ENCODE measurements around the gene CHRNA4. TPM values are rescaled to one million over a fixed set of nuclear protein-coding genes. Genes with fewer than 3 reads are reported as not detected.

CHRNA4 gene
- total RNA-seq, 1 donor from 2014 or later = 0.38 TPM

DNA sequence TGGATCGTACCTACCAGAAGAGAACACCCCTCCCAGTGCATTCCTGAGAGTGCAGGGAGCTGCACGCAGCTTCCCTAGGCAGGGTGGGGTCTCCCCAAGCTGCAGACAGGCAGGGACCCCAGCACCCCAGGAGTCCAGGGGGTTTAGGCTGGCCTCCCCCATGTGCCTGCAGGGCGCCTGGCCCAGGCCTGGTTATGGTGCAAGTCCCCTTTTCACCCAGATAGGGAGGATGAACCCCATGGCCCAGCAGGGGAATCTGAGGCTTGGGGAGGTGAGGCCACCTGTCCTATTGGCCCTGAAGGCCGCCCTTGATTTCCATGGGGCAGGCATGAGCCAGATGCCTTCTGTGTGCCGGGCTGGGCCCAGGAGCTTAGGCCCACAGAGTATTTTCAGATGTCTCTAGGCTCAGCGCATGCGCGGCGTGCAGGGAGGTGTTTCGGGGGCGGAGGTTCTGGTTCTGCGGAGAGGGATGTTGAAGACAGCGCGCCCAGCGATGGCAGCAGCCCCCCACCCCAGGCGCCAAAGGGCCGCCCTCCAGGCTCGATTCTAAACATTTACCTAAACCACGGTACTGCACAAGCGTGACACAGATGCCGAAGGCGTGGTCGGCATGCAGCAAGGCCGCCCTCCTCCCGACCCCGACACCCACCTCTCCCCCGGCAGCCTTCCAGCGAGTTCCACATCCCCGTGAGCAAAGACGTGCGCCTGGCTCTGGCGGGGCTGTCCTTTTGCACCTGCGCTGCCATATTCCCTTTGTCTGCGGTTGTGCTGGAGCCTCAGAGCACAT, 38.8 kb downstream of the CHRNA4 start:
- H3K9me3 ChIP-seq (replicated peaks) = peaks cover 6% of the 10 kb centered on the region
- TF ChIP-seq, protein P1, sequence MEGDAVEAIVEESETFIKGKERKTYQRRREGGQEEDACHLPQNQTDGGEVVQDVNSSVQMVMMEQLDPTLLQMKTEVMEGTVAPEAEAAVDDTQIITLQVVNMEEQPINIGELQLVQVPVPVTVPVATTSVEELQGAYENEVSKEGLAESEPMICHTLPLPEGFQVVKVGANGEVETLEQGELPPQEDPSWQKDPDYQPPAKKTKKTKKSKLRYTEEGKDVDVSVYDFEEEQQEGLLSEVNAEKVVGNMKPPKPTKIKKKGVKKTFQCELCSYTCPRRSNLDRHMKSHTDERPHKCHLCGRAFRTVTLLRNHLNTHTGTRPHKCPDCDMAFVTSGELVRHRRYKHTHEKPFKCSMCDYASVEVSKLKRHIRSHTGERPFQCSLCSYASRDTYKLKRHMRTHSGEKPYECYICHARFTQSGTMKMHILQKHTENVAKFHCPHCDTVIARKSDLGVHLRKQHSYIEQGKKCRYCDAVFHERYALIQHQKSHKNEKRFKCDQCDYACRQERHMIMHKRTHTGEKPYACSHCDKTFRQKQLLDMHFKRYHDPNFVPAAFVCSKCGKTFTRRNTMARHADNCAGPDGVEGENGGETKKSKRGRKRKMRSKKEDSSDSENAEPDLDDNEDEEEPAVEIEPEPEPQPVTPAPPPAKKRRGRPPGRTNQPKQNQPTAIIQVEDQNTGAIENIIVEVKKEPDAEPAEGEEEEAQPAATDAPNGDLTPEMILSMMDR (IDR thresholded peaks at IDR 0.05; ENCODE audit: borderline replicate concordance) = no peak
- no peaks in the 10 kb centered on the region for H3K36me3 ChIP-seq
- no peak overlapping the region for H3K27ac ChIP-seq (replicated peaks)
- peaks cover 8% of the 10 kb centered on the region for H3K4me1 ChIP-seq
- no peak for DNase-seq
- intact Hi-C loops (cut with micrococcal nuclease) = no loop called here
- peaks cover 67% of the 10 kb centered on the region for H3K27me3 ChIP-seq (ENCODE audit: low read depth)
- H3K4me3 ChIP-seq = no peak overlapping the region

DNA sequence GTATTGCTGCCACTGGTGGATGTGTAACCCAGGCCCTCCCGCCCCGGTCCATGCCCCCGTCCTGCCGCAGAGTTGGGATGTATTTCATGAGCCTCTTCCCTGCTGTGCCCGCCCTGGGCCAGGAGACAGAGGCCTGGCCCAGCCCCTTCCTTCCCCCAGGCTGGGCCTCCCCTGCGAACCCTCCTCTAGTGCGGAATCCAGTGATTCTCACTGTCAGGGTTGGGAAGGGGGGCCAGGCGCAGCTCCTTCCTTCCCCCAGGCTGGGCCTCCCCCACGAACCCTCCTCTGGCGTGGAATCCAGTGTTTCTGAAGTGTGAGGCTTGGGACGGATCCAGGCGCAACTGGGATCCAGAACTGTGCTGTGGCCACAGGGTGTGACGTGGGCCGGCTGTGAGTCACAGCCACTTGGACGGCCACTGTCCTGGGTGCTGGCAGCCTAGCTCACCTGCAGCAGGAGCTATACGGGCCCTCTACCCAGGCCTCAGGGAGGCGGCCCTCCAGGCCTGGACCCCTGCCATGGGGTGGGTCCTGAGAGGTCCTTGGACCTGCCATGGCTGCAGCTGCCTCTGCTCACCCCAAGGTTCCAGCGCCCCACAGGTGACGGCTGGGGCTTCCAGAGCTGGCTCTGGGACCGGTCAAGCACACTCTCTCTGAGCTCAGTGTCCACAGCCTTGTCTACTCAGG, 39.9 kb downstream of the CHRNA4 start:
- intact Hi-C loops (cut with micrococcal nuclease) = no loop called here
- no peaks in the 10 kb centered on the region for H3K9me3 ChIP-seq (replicated peaks)
- H3K36me3 ChIP-seq = no peaks in the 10 kb centered on the region
- H3K27ac ChIP-seq (replicated peaks) = no peak overlapping the region
- peak; percentile 77 for DNase-seq
- peaks cover 67% of the 10 kb centered on the region for H3K27me3 ChIP-seq (ENCODE audit: low read depth)
- TF ChIP-seq, protein P1 (IDR thresholded peaks at IDR 0.05; ENCODE audit: borderline replicate concordance) = no peak
- no peak overlapping the region for H3K4me3 ChIP-seq
- peaks cover 8% of the 10 kb centered on the region for H3K4me1 ChIP-seq

DNA sequence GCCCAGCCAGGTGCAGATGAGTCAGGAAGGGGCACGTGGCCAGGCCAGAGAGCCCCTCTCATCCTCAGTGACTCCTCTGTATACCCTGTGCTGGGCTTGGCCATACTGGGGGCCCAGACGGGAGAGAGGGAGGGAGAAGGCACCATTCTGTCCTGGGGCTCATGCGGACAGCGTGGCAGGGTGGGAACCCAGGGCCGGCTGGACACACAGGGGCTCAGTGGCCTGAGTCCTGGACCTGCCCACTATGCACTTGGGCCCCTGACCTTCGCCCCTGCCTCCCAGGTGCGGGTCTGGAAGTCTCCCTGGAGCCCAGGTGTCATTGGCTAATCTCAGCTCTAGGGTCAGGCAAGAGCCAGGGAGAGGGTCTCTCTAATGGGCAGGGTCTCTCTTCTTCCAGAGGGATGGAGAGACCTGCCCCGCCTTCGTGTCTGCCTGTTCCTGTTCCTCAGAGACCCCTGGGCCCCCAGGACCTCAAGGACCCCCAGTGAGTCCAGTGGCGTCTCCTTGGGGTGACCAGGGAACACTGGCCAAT, 40.5 kb downstream of the CHRNA4 start:
- H3K27me3 ChIP-seq (ENCODE audit: low read depth) = peaks cover 65% of the 10 kb centered on the region
- intact Hi-C loops (cut with micrococcal nuclease) = no loop called here
- no peak for DNase-seq
- TF ChIP-seq, protein P1 (IDR thresholded peaks at IDR 0.05; ENCODE audit: borderline replicate concordance) = no peak
- H3K36me3 ChIP-seq = no peaks in the 10 kb centered on the region
- peaks cover 8% of the 10 kb centered on the region for H3K4me1 ChIP-seq
- no peak overlapping the region for H3K4me3 ChIP-seq
- no peaks in the 10 kb centered on the region for H3K9me3 ChIP-seq (replicated peaks)
- no peak overlapping the region for H3K27ac ChIP-seq (replicated peaks)

DNA sequence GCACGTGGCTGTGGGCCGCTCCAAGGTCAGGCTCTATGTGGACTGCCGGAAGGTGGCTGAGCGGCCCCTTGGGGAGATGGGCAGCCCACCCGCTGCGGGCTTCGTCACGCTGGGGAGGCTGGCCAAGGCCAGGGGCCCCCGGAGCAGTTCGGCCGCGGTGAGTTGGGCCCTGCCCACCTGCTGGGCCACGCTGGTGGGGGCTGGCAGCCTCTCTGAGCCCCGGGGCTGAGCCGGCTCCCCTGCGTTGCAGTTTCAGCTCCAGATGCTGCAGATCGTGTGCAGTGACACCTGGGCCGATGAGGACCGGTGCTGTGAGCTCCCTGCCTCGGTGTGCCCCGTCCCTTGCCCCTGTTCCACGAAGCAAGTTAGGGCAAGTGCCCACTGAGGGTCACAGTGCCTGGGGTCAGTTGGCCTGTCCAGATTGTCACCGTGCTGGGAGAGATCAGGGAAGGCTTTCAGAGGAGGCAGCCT, 41.1 kb downstream of the CHRNA4 start:
- Histone ChIP-seq H3K36me3 (no peaks in the 10 kb centered on the region), H3K27me3 (ENCODE audit: low read depth) (peaks cover 58% of the 10 kb centered on the region), H3K4me1 (peaks cover 8% of the 10 kb centered on the region), H3K9me3 (replicated peaks) (no peaks in the 10 kb centered on the region), H3K4me3 (no peak overlapping the region), H3K27ac (replicated peaks) (no peak overlapping the region)
- no peak for DNase-seq
- intact Hi-C loops (cut with micrococcal nuclease) = no loop called here
- TF ChIP-seq, protein P1 (IDR thresholded peaks at IDR 0.05; ENCODE audit: borderline replicate concordance) = no peak

- intact Hi-C loops (cut with micrococcal nuclease) = no loop called here
- DNase-seq = no peak
- Histone ChIP-seq H3K36me3 (no peaks in the 10 kb centered on the region), H3K4me1 (peaks cover 8% of the 10 kb centered on the region), H3K27me3 (ENCODE audit: low read depth) (peaks cover 52% of the 10 kb centered on the region), H3K9me3 (replicated peaks) (no peaks in the 10 kb centered on the region), H3K4me3 (no peak overlapping the region), H3K27ac (replicated peaks) (no peak overlapping the region)
- TF ChIP-seq, protein P1 (IDR thresholded peaks at IDR 0.05; ENCODE audit: borderline replicate concordance) = no peak
These were observed 41.7 kb downstream of the CHRNA4 start for GRCh38 chr20:63319164-63320040.
